ENCODE results near the gene NVL.

- TF ChIP-seq CBX5 (IDR thresholded peaks at IDR 0.05; ENCODE audit: low read depth, low read length): no peak
- peak in 2 of 3 experiments; percentile 36 to 69; a peak in 2 of 4 replicates for TF ChIP-seq CTCF (IDR thresholded peaks at IDR 0.05; ENCODE audit: control extremely low read depth in 1 of 3, insufficient read depth in 1 of 3, low read depth in 1 of 3, low read length in 3 of 3)
- no peak for TF ChIP-seq ZNF274 (IDR thresholded peaks at IDR 0.05; ENCODE audit: borderline replicate concordance, extremely low read depth, low read length)
- no peak for TF ChIP-seq ATF2 (IDR thresholded peaks at IDR 0.05; ENCODE audit: low read length)
- no peak for TF ChIP-seq CEBPB (IDR thresholded peaks at IDR 0.05; ENCODE audit: low read depth, low read length)
These were observed 3.4 kb upstream of the NVL start for GRCh38 chr1:224333309-224333926.

Data from H1 (cell line).